Measurements from ENCODE around the gene MGLL.

- TF ChIP-seq CTCF (IDR thresholded peaks at IDR 0.05) = no peak
- TF ChIP-seq EZH2 (IDR thresholded peaks at IDR 0.05; ENCODE audit: borderline replicate concordance, insufficient read depth, low read depth, low read length, poor library complexity, severe bottlenecking) = no peak
Measured at GRCh38 chr3:127711021-127711695, 111.2 kb downstream of the MGLL start.
